HG03060 (cell line): ENCODE results near the gene ASB18.

Experiments
- ATAC-seq: cut with Tn5 transposase; IDR thresholded peaks from one replicate; pipeline ENCODE4 v1.9.1; 2021; ENCODE audit warnings: low read depth, moderate number of reproducible peaks; ENCODE audit not compliant: unreplicated experiment

ASB18 gene

GRCh38 chr2:236242057-236242495 is 22.1 kb downstream of the ASB18 start:
- no peak for ATAC-seq

- ATAC-seq = no peak
These were observed 22.8 kb downstream of the ASB18 start for GRCh38 chr2:236241181-236242056.

- no peak for ATAC-seq
These were observed 23.8 kb downstream of the ASB18 start for GRCh38 chr2:236240228-236240990.

- no peak for ATAC-seq
These were observed 24.7 kb downstream of the ASB18 start for GRCh38 chr2:236239276-236240065.

GRCh38 chr2:236238751-236239150 is 25.5 kb downstream of the ASB18 start:
- ATAC-seq = no peak

- no peak for ATAC-seq
These were observed 26.6 kb downstream of the ASB18 start for GRCh38 chr2:236237468-236238190.

- no peak for ATAC-seq
These were observed 27.4 kb downstream of the ASB18 start for GRCh38 chr2:236236559-236237452.

GRCh38 chr2:236229186-236229585 is 35.0 kb downstream of the ASB18 start:
- ATAC-seq = no peak

- ATAC-seq = no peak
These were observed 40.5 kb downstream of the ASB18 start for GRCh38 chr2:236223675-236224074.

- ATAC-seq = no peak
These were observed 42.4 kb downstream of the ASB18 start for GRCh38 chr2:236221798-236222197.

- no peak for ATAC-seq
These were observed 44.8 kb downstream of the ASB18 start for GRCh38 chr2:236219411-236219810.

- ATAC-seq = no peak
These were observed 46.3 kb downstream of the ASB18 start for GRCh38 chr2:236217926-236218325.

- ATAC-seq = no peak
These were observed 47.5 kb downstream of the ASB18 start for GRCh38 chr2:236216711-236217110.

GRCh38 chr2:236215761-236216333 is 48.4 kb downstream of the ASB18 start:
- no peak for ATAC-seq

GRCh38 chr2:236215196-236215595 is 49.0 kb downstream of the ASB18 start:
- no peak for ATAC-seq

- ATAC-seq = no peak
These were observed 49.7 kb downstream of the ASB18 start for GRCh38 chr2:236214376-236214995.

- no peak for ATAC-seq
These were observed 52.9 kb downstream of the ASB18 start for GRCh38 chr2:236211296-236211695.

- no peak for ATAC-seq
These were observed 53.7 kb downstream of the ASB18 start for GRCh38 chr2:236210536-236210935.
